ENCODE measurements around the gene MBD2. TPM values are rescaled to one million over a fixed set of nuclear protein-coding genes. Genes with fewer than 3 reads are reported as not detected.
A peak's percentile ranks its signal among the peaks of the same experiment; 100 is the strongest.

Gene MBD2
- total RNA-seq, 1 donor from 2014 or later, result 102 TPM

DNA sequence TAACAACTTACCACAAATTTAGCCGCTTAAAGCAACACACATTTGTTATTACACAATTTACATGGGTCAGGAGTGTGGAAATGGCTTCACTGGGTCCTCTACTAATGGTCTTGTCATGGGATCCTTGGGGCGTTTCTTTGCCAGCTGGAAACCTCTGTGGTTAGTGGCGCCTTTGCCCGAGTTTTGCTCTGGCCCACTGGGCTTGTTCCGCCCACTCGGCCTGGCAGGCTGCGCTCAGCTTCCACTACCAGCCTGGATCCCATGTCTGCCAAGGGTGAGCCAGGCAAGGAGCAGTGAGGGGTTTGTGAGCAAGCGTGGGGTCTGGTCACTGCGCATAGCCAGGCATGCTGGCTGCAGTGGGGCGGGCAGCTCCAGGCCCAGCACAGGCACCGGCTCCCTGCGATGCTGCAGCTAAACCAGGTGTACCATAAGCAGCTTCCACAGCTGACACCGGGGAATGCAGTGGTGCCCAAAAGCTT is 16.2 kb upstream of the MBD2 start:
- Histone ChIP-seq H3K4me1 (peaks cover 10% of the 10 kb centered on the region), H3K9me3 (no peaks in the 10 kb centered on the region), H3K4me3 (no peak overlapping the region), H3K27ac (peak overlapping the region; percentile 43), H3K36me3 (no peaks in the 10 kb centered on the region), H3K27me3 (ENCODE audit: low read depth) (no peaks in the 10 kb centered on the region)
- TF ChIP-seq, protein P1, sequence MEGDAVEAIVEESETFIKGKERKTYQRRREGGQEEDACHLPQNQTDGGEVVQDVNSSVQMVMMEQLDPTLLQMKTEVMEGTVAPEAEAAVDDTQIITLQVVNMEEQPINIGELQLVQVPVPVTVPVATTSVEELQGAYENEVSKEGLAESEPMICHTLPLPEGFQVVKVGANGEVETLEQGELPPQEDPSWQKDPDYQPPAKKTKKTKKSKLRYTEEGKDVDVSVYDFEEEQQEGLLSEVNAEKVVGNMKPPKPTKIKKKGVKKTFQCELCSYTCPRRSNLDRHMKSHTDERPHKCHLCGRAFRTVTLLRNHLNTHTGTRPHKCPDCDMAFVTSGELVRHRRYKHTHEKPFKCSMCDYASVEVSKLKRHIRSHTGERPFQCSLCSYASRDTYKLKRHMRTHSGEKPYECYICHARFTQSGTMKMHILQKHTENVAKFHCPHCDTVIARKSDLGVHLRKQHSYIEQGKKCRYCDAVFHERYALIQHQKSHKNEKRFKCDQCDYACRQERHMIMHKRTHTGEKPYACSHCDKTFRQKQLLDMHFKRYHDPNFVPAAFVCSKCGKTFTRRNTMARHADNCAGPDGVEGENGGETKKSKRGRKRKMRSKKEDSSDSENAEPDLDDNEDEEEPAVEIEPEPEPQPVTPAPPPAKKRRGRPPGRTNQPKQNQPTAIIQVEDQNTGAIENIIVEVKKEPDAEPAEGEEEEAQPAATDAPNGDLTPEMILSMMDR (IDR thresholded peaks at IDR 0.05), result no peak
- intact Hi-C loops (cut with DNase I), result no loop called here
- peak; percentile 78 to 88 for ATAC-seq
- peak; percentile 88 for DNase-seq

GRCh38 chr18:54239601-54240000 is 15.1 kb upstream of the MBD2 start:
- intact Hi-C loops (cut with DNase I), result no loop called here
- H3K27ac ChIP-seq, result peak overlapping the region; percentile 54
- DNase-seq (no peak), ATAC-seq (no peak)
- TF ChIP-seq, protein P1 (IDR thresholded peaks at IDR 0.05), result no peak
- H3K36me3 ChIP-seq, result no peaks in the 10 kb centered on the region
- peaks cover 10% of the 10 kb centered on the region for H3K4me1 ChIP-seq
- H3K9me3 ChIP-seq, result no peaks in the 10 kb centered on the region
- no peaks in the 10 kb centered on the region for H3K27me3 ChIP-seq (ENCODE audit: low read depth)
- no peak overlapping the region for H3K4me3 ChIP-seq

DNA sequence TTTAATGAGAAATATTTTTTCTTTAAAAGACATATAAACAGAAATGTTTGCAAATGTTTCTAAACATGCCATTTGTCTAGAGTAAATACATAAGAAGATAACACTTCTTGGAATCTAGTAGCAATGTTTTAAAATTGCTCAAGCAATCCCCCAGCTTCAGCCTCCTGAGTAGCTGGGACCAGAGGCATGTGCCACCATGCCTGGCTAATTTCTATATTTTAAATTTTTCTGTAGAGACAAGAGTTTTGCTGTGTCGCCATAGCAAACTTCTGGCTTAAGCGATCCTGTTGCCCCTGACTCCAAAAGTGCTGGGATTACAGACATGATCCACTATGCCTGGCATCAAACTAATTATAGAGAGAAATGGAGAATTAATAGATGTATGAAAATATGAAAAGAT is 14.6 kb upstream of the MBD2 start:
- Histone ChIP-seq H3K4me3 (no peak overlapping the region), H3K9me3 (no peaks in the 10 kb centered on the region), H3K4me1 (peaks cover 10% of the 10 kb centered on the region), H3K27ac (peak overlapping the region; percentile 18), H3K27me3 (ENCODE audit: low read depth) (no peaks in the 10 kb centered on the region), H3K36me3 (no peaks in the 10 kb centered on the region)
- intact Hi-C loops (cut with DNase I), result no loop called here
- ATAC-seq, result no peak
- DNase-seq, result no peak
- TF ChIP-seq, protein P1 (IDR thresholded peaks at IDR 0.05), result no peak

GRCh38 chr18:54238173-54238936 is 13.9 kb upstream of the MBD2 start:
- H3K36me3 ChIP-seq, result no peaks in the 10 kb centered on the region
- no peaks in the 10 kb centered on the region for H3K27me3 ChIP-seq (ENCODE audit: low read depth)
- intact Hi-C loops (cut with DNase I), result no loop called here
- H3K27ac ChIP-seq, result no peak overlapping the region
- H3K4me3 ChIP-seq, result no peak overlapping the region
- TF ChIP-seq, protein P1 (IDR thresholded peaks at IDR 0.05), result no peak
- ATAC-seq (no peak), DNase-seq (no peak)
- H3K4me1 ChIP-seq, result peaks cover 10% of the 10 kb centered on the region
- no peaks in the 10 kb centered on the region for H3K9me3 ChIP-seq

DNA sequence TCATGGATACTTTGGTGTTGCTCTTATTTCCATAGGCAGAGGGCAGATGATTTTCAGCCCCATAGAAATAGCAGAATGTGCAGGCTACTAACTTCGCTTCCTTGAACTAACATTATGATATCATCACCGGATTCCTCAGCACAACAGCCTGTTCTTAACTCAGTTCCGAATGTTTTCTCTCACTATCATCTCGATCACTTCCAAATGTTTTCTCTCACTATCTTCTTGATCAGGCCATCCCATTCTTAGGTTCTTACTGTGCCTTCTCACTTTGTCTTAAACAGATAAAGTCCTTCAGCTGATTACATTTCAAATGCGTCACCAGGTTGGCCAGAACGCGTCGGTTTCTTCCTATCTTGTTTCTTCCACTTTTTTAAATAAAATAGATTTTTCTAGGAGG is 11.4 kb upstream of the MBD2 start:
- H3K36me3 ChIP-seq, result no peaks in the 10 kb centered on the region
- H3K27ac ChIP-seq, result no peak overlapping the region
- no peaks in the 10 kb centered on the region for H3K9me3 ChIP-seq
- no peaks in the 10 kb centered on the region for H3K27me3 ChIP-seq (ENCODE audit: low read depth)
- ATAC-seq (no peak), DNase-seq (no peak)
- TF ChIP-seq, protein P1 (IDR thresholded peaks at IDR 0.05), result no peak
- intact Hi-C loops (cut with DNase I), result no loop called here
- no peak overlapping the region for H3K4me3 ChIP-seq
- H3K4me1 ChIP-seq, result peaks cover 10% of the 10 kb centered on the region

Data from lower lobe of right lung (tissue), 2 donors.